Kidney epithelial cell (primary cell): Measurements from ENCODE around the gene CD74. TPM values are rescaled to one million over a fixed set of nuclear protein-coding genes. Genes with fewer than 3 reads are reported as not detected.
"Not testable (repeated sequence)": the region's sequence is repeated elsewhere in the genome, so short reads cannot be mapped to it uniquely, and the experiment has no call there.

Source experiments
- DNase-seq: peaks from one replicate; pipeline ENCODE4 v3.0.0-alpha.2; 2010; ENCODE audit warnings: low read depth
- H3K27me3 ChIP-seq: 2 replicates; pipeline ENCODE4 v1.6.0; 2011; ENCODE audit warnings: low read length; ENCODE audit not compliant: control insufficient read depth, insufficient read depth
- H3K36me3 ChIP-seq: 2 replicates; pipeline ENCODE4 v1.5.1; 2011; ENCODE audit warnings: low read length; ENCODE audit not compliant: control insufficient read depth, insufficient read depth
- H3K4me3 ChIP-seq: 2 replicates; pipeline ENCODE4 v1.5.1; 2011; ENCODE audit warnings: low read depth, mild to moderate bottlenecking, control low read depth, low read length
- CTCF ChIP-seq: IDR thresholded peaks from 2 replicates; pipeline ENCODE4 v1.5.1; 2011; ENCODE audit warnings: mild to moderate bottlenecking, moderate library complexity, low read length, control low read depth, inconsistent platforms; ENCODE audit not compliant: insufficient read depth, poor library complexity, severe bottlenecking
- total RNA-seq: library from RNA; depleted of rRNA; stranded (reverse); fragments of >200 nt; gene quantifications from 2 replicates; pipeline ENCODE4 v1.2.3, GENCODE V29; 2015

Gene CD74
- total RNA-seq, 1 donor from 2014 or later, result 119 TPM

- Histone ChIP-seq H3K27me3 (no peaks in the 10 kb centered on the region), H3K4me3 (no peak overlapping the region), H3K36me3 (no peaks in the 10 kb centered on the region)
- DNase-seq, result no peak
- no peak for TF ChIP-seq CTCF
Observed at GRCh38 chr5:150428106-150428876, 15.6 kb upstream of the CD74 start.

GRCh38 chr5:150426165-150426564 lies 13.5 kb upstream of the CD74 start:
- not testable (repeated sequence) for H3K27me3 ChIP-seq, H3K36me3 ChIP-seq, DNase-seq

GRCh38 chr5:150422758-150423157 lies 10.0 kb upstream of the CD74 start:
- H3K4me3 ChIP-seq, result no peak overlapping the region
- DNase-seq, result no peak
- H3K27me3 ChIP-seq, result no peaks in the 10 kb centered on the region
- no peak for TF ChIP-seq CTCF
- H3K36me3 ChIP-seq, result no peaks in the 10 kb centered on the region

More at GRCh38 chr5:150426165-150426564, 13.5 kb upstream of the CD74 start:
- not testable (repeated sequence) for H3K4me3 ChIP-seq

- DNase-seq, result no peak
- H3K36me3 ChIP-seq, result no peaks in the 10 kb centered on the region
Observed at GRCh38 chr5:150422075-150422474, 9.4 kb upstream of the CD74 start.

GRCh38 chr5:150419630-150420270 lies 7.0 kb upstream of the CD74 start:
- H3K4me3 ChIP-seq, result no peak overlapping the region
- H3K36me3 ChIP-seq, result no peaks in the 10 kb centered on the region
- TF ChIP-seq CTCF, result no peak
- DNase-seq, result no peak
- H3K27me3 ChIP-seq, result no peaks in the 10 kb centered on the region

More at GRCh38 chr5:150422075-150422474, 9.4 kb upstream of the CD74 start:
- Histone ChIP-seq H3K4me3 (no peak overlapping the region), H3K27me3 (no peaks in the 10 kb centered on the region)
- no peak for TF ChIP-seq CTCF

GRCh38 chr5:150413902-150414790 lies 1.4 kb upstream of the CD74 start:
- not testable (repeated sequence) for H3K4me3 ChIP-seq, H3K36me3 ChIP-seq, H3K27me3 ChIP-seq, DNase-seq
